ENCODE measurements around the gene SHF.

DNA sequence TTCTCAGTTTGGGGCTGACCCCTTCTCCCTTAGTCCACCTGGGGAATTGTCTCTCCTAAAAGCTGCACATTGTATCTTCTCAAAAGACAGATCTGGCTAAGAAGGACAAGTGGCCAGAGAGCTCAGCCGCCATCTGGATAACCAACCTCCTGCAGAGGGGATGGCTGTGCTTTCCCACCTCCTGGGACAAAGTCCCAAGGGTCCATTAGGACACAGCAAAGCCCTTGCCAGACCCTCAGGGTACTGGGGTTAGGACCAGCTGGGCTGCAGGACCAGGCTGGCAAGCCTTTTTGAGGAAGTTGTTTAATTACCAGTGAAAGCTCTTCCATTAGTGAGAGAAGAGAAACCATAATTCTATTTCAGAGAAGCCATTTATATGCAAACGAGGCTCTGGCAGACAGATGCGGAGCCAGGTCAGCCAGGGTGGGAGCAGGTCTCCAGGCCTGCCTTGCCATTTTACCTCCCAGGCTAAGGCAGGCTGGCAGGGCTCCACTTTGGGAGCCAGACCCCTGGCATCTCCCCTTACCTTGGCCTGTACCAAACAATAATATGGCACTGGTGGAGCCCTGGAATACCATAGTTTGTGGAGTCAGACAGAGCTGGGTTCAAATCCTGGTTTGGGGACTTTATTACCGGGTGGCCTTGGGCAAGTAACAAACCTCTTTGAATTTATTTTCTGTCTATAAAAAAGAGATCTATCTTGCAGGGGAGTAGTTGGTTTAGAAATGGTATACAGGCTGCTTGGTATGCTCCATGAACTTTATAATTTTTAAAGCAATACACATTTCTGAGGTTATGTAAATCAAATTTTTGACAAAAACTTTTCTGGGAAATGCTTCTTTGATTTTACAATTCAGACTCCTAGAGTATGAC, 17.9 kb downstream of the SHF start:
- TF ChIP-seq EZH2 (IDR thresholded peaks at IDR 0.05; ENCODE audit: borderline replicate concordance, low read depth, low read length, severe bottlenecking) (no peak), POLR2A (IDR thresholded peaks at IDR 0.05; ENCODE audit: low read depth, low read length) (no peak), CTCF (IDR thresholded peaks at IDR 0.05; ENCODE audit: extremely low read depth in 1 of 2, insufficient read depth in 1 of 2, low read depth in 1 of 2, low read length in 2 of 2) (no peak), POLR2AphosphoS5 (IDR thresholded peaks at IDR 0.05; ENCODE audit: insufficient read depth, low read depth, low read length) (no peak), GATA2 (IDR thresholded peaks at IDR 0.05; ENCODE audit: insufficient read depth, insufficient read length, low read depth, low read length) (no peak)
- TF ChIP-seq, protein P1, sequence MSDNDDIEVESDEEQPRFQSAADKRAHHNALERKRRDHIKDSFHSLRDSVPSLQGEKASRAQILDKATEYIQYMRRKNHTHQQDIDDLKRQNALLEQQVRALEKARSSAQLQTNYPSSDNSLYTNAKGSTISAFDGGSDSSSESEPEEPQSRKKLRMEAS (IDR thresholded peaks at IDR 0.05; ENCODE audit: insufficient read depth, insufficient read length): no peak

Measured in endothelial cell of umbilical vein (primary cell).